ENCODE measurements around the gene EMP1.

The EMP1 gene

DNA sequence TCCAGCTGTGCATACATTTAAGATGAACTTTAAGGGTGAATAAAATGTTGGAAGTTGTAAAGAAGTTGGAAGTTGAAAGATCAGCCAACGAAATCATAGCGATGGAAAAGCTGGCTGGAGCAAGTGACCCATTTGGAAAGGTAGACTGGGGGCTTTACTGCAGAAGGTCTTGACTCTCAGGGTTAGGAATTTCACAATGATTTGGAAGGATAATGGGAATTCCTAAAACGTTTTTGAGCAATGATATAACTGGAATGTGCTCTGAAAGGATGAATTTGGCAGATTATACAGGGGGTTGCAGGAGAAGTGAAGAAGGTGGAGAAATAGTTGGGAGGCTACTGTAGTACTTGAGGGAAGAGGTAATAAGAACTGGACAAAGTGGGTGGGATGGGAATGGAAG, 27.4 kb downstream of the EMP1 start:
- no peak for FAIRE-seq

DNA sequence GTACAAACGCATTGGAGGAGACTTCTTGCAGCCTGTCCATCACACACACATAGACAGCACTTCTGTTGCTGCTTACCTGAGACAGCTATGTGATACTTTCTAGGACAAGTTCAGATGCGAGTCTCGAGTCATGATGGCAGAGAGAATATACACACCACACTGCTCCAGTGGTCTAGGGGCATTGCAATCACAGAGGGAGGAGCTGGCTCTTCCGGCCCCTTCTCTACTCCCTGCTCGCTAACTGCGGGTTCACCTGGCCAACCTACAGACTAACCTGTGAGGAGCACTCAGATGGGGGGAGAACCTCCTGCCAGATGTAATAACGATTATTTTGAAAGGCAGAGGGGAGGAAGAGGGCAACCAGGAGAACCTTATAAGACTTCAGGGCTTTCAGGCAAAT, 30.7 kb downstream of the EMP1 start:
- FAIRE-seq = no peak

- no peak for FAIRE-seq
Observed at GRCh38 chr12:13228579-13228978, 32.1 kb downstream of the EMP1 start.

DNA sequence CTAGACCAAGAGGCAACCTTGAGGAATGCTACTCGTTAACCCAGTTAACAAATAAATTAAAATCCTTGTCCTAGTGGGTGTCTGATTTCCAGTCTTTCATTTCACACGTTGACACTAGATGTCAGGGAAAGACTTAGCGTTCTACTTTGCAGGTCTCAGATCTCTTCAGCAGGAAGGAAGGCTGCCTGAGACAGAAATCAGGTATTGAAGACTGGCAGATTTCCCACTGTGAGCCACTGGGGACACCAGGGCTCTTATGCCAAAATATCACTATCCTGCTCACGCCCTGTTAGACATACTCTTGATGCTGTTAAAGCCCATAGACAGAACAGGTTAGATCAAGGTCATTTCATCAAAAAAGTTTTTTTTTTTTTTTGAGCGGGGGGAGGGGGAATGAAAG, 33.0 kb downstream of the EMP1 start:
- no peak for FAIRE-seq

- FAIRE-seq = no peak
Observed at GRCh38 chr12:13230500-13230899, 34.0 kb downstream of the EMP1 start.

GRCh38 chr12:13233830-13234641, 37.5 kb downstream of the EMP1 start:
- FAIRE-seq = no peak

DNA sequence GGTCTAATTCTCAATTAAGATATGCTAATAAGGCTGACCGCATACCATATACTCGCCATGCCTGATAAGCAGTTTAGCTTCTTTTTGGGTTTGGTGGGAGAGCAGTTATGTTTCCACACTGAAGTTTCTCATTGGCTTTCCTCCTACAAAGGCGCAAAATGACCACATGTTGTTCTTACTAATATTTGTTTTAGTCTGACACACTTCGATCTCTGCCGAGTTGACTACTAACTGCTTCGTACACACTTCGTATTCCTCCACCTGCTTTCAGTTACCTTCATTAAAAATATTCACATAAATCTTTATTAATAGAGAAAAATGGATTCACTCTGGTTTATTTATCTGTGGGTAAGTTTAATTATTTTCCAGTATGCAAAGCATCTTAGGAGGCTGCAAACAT, 41.7 kb downstream of the EMP1 start:
- no peak for FAIRE-seq

DNA sequence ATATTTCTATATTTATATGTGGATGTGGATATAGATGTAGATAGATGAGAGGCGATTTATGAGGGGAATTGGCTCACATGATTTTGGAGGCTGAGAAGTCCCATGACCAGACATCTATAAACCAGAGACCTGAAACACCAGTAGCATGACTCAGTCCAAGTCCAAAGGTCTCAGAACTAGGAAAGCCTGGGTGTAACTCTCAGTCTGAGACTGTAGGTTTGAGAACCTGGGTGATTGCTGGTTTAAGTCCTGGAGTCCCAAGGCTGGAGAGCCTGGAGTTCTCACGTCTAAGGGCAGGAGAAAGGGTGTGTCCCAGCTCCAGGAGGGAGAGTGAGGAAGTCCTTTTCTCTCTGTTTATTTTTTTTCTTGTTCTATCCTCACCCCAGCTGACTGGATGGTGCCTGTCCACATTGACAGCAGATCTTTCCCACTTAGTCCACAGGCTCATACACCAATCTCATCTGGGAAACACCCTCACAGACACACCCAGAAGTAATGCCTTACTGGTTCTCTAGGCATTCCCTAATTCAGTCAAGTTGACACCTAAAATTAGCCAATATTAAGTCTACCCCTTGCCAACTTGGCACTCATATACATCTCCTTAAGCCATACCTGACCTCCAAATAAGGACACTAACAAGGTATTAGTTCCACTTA, 45.4 kb downstream of the EMP1 start:
- FAIRE-seq = no peak

- FAIRE-seq = no peak
Observed at GRCh38 chr12:13242936-13243335, 46.4 kb downstream of the EMP1 start.

DNA sequence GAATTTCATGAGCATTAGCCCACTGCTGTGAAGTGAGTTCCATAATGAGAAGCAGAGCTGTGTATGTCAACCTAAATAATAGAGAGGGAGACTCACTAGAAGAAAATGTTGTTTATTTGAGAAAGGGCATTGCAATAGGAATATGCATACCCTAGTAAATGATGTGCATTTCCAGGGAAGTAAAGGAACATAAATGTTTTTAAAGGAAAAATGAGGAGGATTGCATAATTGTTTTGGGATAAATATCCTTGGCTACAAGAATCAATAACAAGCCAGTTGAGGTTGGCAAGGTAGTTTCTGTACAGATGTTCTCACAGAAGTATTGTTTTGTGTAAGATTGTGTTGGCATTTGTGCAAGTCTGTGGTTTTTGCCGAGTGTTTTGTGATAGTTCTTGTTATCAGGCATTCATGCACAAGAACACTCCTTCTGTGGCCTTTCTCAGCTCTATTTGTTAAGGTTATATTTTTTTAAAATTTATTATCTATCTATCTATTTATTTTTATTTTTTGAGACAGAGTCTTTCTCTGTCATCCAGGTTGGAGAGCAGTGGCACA, 47.1 kb downstream of the EMP1 start:
- FAIRE-seq = no peak

DNA sequence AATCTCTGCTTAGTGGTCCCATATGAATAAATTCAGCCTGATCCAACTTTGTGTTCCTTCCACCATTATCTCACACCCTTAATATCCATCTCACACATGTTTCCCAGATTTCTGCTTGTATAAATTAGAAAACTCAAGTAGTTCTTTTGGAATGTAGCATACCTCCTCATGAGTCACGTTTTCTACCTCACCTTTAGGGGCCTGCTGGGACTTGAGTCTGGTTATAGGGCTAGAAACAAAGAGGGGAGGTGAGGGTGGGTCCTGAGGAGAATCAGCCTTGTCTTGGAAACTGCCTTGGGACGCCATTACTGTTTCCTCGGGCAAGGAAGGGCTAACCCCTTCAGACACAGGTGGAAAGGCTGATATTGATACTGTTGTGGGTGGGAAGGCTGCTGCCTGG, 51.1 kb downstream of the EMP1 start:
- FAIRE-seq = no peak

DNA sequence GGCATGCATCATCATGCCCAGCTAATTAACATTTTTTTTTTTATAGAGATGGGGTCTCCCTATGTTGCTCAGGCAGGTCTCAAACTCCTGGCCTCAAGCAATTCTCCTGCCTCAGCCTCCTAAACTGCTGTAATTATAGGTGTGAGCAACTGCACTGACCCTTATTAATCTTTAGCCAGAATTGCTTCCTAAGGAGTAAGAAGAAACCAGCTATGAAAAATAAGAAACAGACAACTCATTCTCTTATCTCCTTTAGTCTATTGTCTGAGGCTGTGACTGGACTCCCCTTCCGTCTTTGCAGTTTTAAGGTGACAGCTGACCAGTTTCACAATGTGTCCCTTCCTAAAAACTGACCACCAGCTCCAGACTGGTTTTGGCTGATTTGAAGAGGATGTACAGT, 52.4 kb downstream of the EMP1 start:
- no peak for FAIRE-seq

DNA sequence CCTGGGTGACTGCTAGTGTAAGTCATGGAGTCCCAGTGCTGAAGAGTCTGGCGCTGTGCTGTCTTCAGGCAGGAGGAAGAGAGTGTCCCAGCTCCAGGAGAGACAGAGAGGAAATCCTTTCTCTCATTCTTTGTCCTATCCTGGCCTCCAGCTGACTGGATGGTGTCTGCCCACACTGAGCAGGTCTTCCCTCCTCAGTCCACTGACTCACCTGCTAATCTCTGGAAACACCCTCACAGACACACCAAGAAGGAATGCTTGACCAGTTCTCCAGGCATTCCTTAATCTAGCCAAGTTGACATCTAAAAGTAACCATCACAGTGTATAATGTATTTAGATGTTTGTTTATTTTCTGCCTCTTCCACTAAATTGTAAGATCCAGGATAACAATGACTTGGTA, 53.9 kb downstream of the EMP1 start:
- FAIRE-seq = no peak

DNA sequence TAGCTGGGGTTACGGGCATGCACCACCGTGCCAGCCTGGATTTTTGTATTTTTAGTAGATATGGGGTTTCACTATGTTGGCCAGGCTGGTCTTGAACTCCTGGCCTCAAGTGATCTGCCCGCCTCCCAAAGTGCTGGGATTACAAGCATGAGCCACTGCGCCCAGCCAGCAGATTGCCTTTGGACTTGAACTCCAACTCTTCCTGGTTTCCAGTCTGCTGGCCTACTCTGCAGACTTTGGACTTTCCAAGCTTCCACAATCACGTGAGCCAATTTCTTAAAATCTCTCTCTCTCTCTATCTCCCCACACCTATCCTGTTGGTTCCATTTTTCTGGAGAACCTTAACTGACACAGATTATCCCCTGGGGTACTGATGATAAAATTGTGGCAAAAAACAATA, 55.0 kb downstream of the EMP1 start:
- FAIRE-seq = no peak

GRCh38 chr12:13252024-13252423, 55.5 kb downstream of the EMP1 start:
- FAIRE-seq = no peak

- no peak for FAIRE-seq
Observed at GRCh38 chr12:13252616-13253015, 56.1 kb downstream of the EMP1 start.

DNA sequence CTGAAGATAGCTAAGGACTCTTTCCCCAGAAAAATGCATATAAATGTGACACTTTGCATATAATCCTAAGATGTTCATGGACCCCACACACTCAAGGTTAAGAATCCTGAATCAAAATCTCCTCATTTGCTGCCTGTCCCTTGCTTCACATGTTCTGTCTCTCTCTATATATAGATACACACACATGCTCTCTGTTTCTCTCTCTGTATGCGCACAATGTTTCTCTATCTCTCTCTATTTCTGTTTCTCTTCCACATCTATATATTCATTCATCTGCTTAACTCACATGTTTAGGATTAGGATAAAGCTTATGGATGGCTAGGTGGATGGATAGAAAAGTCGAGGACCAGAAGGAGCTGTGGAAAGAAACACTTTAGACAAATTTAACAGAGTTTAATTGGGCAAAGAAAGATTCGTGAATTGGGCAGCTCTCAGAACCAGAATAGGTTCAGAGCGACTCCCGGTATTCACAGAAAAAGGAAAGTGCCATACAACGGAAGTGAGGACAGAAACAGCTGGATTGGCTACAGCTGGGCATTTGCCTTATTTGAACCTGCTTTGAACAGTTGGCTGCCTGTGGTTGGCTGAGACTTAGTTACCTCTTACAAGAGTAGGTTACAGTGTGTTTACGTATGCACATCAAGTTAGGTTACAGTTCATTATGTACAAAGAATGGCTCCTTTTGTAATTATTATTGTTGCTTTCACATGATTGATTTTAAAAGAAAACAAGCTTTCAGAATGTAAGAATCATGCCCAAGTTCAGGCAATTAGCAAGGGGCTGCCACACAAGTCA, 57.6 kb downstream of the EMP1 start:
- FAIRE-seq = no peak

DNA sequence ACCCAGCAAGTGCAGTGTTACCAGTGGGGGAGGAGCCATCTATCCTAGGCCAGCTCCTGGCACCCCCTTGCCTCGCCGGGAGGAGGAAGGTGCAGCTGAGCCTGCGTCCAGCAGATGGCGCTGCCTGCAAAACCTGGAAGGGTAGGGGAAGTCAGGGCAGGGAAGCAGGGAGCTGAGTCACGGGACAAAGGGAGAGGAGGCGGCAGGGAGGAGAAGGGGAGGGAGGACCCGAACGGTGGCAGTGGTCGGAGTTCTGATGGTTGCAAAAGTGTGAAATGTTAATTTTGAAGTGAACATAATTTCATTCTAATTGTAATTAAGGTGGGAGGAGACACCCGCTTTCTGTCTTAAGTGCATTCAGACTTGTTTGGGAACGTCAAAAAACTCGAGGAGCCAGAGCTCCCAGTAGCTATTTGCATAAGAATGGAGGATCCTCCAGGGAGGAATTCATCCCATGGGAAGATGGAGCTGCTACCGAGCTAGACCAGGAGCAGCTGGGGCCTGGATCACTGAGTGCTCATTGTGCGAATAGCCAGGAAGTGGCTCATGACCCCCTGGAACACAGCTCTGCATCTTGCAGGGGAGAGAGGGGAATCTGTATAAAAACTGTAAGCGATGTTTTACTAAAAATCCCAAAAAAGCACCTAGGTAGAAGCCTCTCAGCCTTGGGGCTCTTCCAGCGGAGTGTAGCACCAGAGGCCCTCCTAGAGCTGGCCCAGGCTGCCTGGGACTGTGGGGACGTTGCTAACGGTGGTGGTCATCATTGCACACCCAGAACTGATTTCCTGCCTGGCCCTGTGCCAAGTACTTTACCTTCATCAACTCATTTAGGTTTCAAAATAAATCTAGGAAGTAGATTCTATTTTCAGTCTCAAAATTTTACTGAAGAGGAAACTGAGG, 59.5 kb downstream of the EMP1 start:
- peak; percentile 55 for FAIRE-seq

- FAIRE-seq = no peak
Observed at GRCh38 chr12:13256692-13257045, 60.1 kb downstream of the EMP1 start.

- FAIRE-seq = no peak
Observed at GRCh38 chr12:13257356-13257875, 60.9 kb downstream of the EMP1 start.

GRCh38 chr12:13258197-13258596, 61.7 kb downstream of the EMP1 start:
- no peak for FAIRE-seq

DNA sequence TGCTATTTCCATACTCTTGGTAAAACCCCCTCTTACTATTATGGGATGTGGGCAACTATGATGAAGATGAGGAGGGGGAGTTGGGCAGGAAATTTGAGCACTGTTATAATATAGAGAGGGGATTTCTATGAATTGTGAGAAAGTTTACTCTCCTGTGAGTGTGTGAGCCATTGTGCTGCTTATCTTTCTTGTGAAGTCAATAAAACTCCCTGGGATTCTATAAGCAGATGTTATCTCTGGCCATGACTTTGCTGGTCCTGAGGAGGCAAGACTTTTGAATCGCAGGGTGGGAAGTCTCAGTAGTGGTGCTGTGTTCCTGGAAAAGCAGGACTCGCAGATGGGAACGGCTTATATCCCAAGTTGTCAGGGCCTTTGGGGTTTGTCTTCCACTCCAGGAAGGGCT, 62.2 kb downstream of the EMP1 start:
- no peak for FAIRE-seq
